CD4-positive, alpha-beta T cell treated with Interferon gamma for 1 hour (primary cell): ENCODE results near the gene FIBCD1.

Experiments used
- DNase-seq: peaks from one replicate; pipeline ENCODE4 v3.0.0-alpha.2; 2020

Gene FIBCD1

DNA sequence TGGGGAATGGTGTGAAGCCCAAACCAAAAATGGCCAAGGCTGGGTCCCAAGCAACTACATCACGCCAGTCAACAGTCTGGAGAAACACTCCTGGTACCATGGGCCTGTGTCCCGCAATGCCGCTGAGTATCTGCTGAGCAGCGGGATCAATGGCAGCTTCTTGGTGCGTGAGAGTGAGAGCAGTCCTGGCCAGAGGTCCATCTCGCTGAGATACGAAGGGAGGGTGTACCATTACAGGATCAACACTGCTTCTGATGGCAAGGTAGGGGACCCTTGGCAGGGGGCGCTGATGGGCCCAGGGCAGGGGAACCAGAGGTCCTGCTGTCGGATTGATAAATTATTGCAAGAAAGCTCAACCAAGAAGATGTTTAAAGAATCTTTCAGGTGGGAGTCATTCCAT lies 84.2 kb downstream of the FIBCD1 start:
- no peak for DNase-seq

DNA sequence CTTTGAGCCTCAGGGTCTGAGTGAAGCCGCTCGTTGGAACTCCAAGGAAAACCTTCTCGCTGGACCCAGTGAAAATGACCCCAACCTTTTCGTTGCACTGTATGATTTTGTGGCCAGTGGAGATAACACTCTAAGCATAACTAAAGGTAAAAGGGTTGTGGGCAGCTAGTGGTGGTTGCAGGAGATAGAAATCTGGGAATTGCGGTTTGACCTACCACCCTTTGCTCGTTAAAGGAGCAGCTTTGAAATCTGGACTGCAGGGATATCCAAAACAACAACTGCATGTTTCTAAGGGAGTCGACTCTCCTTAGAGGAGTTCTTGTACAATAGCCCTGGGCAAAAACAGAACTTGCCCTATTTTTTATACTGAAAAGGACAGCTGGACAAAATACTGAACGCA lies 85.0 kb downstream of the FIBCD1 start:
- DNase-seq: no peak

DNA sequence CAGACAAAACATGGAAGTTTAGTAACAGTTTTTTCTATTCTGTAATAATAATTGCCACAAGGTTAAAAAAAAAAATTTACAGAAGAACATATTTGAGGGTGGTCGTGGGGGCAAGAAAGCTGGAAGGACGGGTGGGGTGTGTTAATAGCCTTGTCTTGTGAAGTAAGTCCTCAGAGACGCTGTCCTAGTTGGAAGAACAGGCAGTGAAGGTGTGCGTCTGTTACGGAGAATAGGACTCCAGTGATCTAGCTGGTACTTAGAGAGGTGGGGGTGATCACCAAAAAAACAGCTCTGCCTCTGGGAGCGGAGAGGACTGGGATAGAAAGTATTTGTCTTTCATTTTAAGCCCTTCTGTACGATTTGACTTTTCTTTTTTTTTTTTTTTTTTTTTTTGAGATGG lies 86.2 kb downstream of the FIBCD1 start:
- DNase-seq: no peak
